Tibial artery (tissue), 4 donors: ENCODE data around the gene PLAU.

Source experiments
- DNase-seq, 2 donors: peaks; one replicate each; pipeline ENCODE4 v3.0.0-alpha.2; 2019
- H3K27ac ChIP-seq, 2 donors: fragments of 200-600 bp; sonication (generic) in 1 of 2; 1 replicate in 1 of 2; 2 replicates in 1 of 2; pipeline ENCODE4 v1.5.1; 2018 to 2019; ENCODE audit warnings: mild to moderate bottlenecking in 1 of 2
- H3K27me3 ChIP-seq, 2 donors: fragments of 200-600 bp; sonication (generic) in 1 of 2; one replicate each; pipeline versions ENCODE4 v1.5.1 to v1.6.0; 2016 to 2019
- H3K36me3 ChIP-seq, 3 donors: fragments of 200-600 bp; sonication (generic) in 2 of 3; one replicate each; pipeline ENCODE4 v1.5.1; 2016 to 2019; ENCODE audit warnings: mild to moderate bottlenecking in 2 of 3
- H3K4me1 ChIP-seq, 4 donors: fragments of 200-600 bp; sonication (generic) in 2 of 4; 1 replicate in 3 of 4; 2 replicates in 1 of 4; pipeline ENCODE4 v1.5.1; 2016 to 2019
- H3K4me3 ChIP-seq, 2 donors: fragments of 200-600 bp; sonication (generic) in 1 of 2; 1 replicate in 1 of 2; 2 replicates in 1 of 2; pipeline ENCODE4 v1.5.1; 2018 to 2019; ENCODE audit warnings: mild to moderate bottlenecking in 2 of 2
- H3K9me3 ChIP-seq, 3 donors: fragments of 200-600 bp; sonication (generic) in 1 of 3; one replicate each; pipeline ENCODE4 v1.5.1; 2016 to 2019
- CTCF ChIP-seq, 2 experiments: fragments of 200-600 bp in 1 of 2; fragments of 450-650 bp in 1 of 2; IDR thresholded peaks; one replicate each; pipeline ENCODE4 v1.5.1; 2017 to 2019; ENCODE audit warnings: antibody characterized with exemption in 2 of 2, mild to moderate bottlenecking in 1 of 2, moderate library complexity in 1 of 2
- intact Hi-C: fragments of 100-400 bp; cut with DNase I; formaldehyde crosslinking; loops from one replicate; pipeline ENCODE4 v1.15.0; 2023; ENCODE audit warnings: low total_unique reads

PLAU gene

GRCh38 chr10:73877533-73878160 is 33.3 kb upstream of the PLAU start:
- intact Hi-C loops, result loop anchor here (10.0 kb wide), 1 partner anchor 93 kb away; the partner anchor contains the start of genes CHCHD1 and ZSWIM8

GRCh38 chr10:73878365-73878764 is 32.6 kb upstream of the PLAU start:
- intact Hi-C loops, result loop anchor here (10.0 kb wide), 1 partner anchor 94 kb away; the partner anchor contains the start of genes CHCHD1 and ZSWIM8
- H3K27ac ChIP-seq, result peak overlapping the region in 1 of 2 donors; percentile 88
- DNase-seq, result no peak
- no peak overlapping the region for H3K4me3 ChIP-seq
- H3K27me3 ChIP-seq, result no peaks in the 10 kb centered on the region
- H3K36me3 ChIP-seq, result no peaks in the 10 kb centered on the region
- TF ChIP-seq CTCF (IDR thresholded peaks at IDR 0.05), result no peak
- H3K9me3 ChIP-seq, result no peaks in the 10 kb centered on the region
- H3K4me1 ChIP-seq, result peaks cover 0 to 32% (median 18%) of the 10 kb centered on the region in 4 donors

More at GRCh38 chr10:73877533-73878160, 33.3 kb upstream of the PLAU start:
- H3K27ac ChIP-seq, result peak overlapping the region in 1 of 2 donors; percentile 88
- no peaks in the 10 kb centered on the region for H3K27me3 ChIP-seq
- H3K4me3 ChIP-seq, result no peak overlapping the region
- no peak for TF ChIP-seq CTCF (IDR thresholded peaks at IDR 0.05)
- H3K4me1 ChIP-seq, result peaks cover 0 to 39% (median 23%) of the 10 kb centered on the region in 4 donors
- H3K36me3 ChIP-seq, result no peaks in the 10 kb centered on the region
- DNase-seq, result no peak
- H3K9me3 ChIP-seq, result no peaks in the 10 kb centered on the region

- no peaks in the 10 kb centered on the region for H3K36me3 ChIP-seq
- TF ChIP-seq CTCF (IDR thresholded peaks at IDR 0.05), result peak; percentile 93 to 99
- intact Hi-C loops, result loop anchor here (1.0 to 10.0 kb wide), 3 partner anchors 30 to 205 kb away; partner anchors contain the start of genes CHCHD1 and ZSWIM8
- H3K27me3 ChIP-seq, result no peaks in the 10 kb centered on the region
- peaks cover 0 to 32% (median 18%) of the 10 kb centered on the region in 4 donors for H3K4me1 ChIP-seq
- no peak overlapping the region for H3K4me3 ChIP-seq
- DNase-seq, result peak; percentile 84 to 91
- H3K9me3 ChIP-seq, result no peaks in the 10 kb centered on the region
- peak overlapping the region; percentile 50 to 88 for H3K27ac ChIP-seq
Measured at GRCh38 chr10:73879296-73880173, 31.4 kb upstream of the PLAU start.

- no peak for TF ChIP-seq CTCF (IDR thresholded peaks at IDR 0.05)
- intact Hi-C loops, result loop anchor here (10.0 kb wide), 1 partner anchor 203 kb away; no protein-coding TSS in a partner anchor
Measured at GRCh38 chr10:73881221-73881919, 29.6 kb upstream of the PLAU start.

GRCh38 chr10:73884017-73884416 is 26.9 kb upstream of the PLAU start:
- intact Hi-C loops, result loop anchor here (10.0 kb wide), 1 partner anchor 201 kb away; no protein-coding TSS in a partner anchor
- H3K27ac ChIP-seq, result no peak overlapping the region
- H3K27me3 ChIP-seq, result no peaks in the 10 kb centered on the region
- H3K36me3 ChIP-seq, result no peaks in the 10 kb centered on the region
- peaks cover 9 to 36% (median 32%) of the 10 kb centered on the region in 4 donors for H3K4me1 ChIP-seq
- no peaks in the 10 kb centered on the region for H3K9me3 ChIP-seq
- no peak overlapping the region for H3K4me3 ChIP-seq
- no peak for DNase-seq
- no peak for TF ChIP-seq CTCF (IDR thresholded peaks at IDR 0.05)

More at GRCh38 chr10:73881221-73881919, 29.6 kb upstream of the PLAU start:
- Histone ChIP-seq H3K4me1 (peaks cover 0 to 20% (median 14%) of the 10 kb centered on the region in 4 donors), H3K4me3 (no peak overlapping the region), H3K27me3 (no peaks in the 10 kb centered on the region), H3K9me3 (no peaks in the 10 kb centered on the region), H3K27ac (no peak overlapping the region), H3K36me3 (no peaks in the 10 kb centered on the region)
- no peak for DNase-seq
